ENCODE data around the gene USH2A. TPM values are rescaled to one million over a fixed set of nuclear protein-coding genes. Genes with fewer than 3 reads are reported as not detected.

Gene USH2A
- total RNA-seq, 3 donors from 2014 or later, result 0.03 to 0.17 TPM; not detected in 1

DNA sequence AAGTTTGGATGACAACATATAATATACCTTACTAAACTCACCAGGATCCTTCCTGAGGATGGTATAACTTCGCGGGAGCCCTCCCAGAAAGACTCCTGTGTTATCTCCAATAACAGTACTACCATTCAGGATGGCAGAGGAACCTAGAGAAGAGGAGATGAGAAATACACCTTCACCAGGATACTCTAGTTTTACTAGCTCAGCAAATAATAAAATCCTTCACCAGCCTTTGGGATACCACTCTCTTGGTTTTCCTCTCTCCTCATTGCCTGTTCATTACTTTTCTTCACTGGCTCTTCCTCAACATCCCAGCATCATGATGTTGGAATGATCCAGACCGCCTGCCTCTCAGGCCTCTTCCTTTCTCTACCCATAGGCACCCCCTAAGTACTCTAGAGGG lies 336.6 kb downstream of the USH2A start:
- DNase-seq (no peak), ATAC-seq (no peak)
- Histone ChIP-seq H3K4me3 (no peak overlapping the region), H3K9me3 (no peaks in the 10 kb centered on the region), H3K36me3 (ENCODE audit: low read depth) (no peaks in the 10 kb centered on the region), H3K4me1 (ENCODE audit: low read depth) (no peaks in the 10 kb centered on the region)
- TF ChIP-seq CTCF (IDR thresholded peaks at IDR 0.05), result no peak
- intact Hi-C loops (cut with DNase I, micrococcal nuclease), result no loop called here

DNA sequence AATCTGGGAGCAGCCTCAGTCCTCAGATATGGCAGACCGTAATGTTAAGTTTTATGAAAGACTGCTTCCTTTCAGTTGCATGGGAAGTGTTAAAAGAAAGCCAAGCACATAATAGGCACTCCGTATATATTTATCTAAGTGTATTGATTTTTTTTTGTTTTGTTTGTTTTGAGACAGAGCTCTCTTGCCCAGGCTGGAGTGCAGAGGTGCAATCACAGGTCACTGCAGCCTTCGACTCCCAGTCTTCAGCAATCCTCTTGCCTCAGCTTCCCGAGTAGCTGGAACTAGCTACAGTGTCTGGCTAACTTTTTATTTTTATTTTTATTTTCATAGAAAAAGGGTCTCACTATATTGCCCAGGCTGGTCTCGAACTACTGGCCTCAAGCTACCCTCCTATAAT lies 341.8 kb downstream of the USH2A start:
- no peak for ATAC-seq
- intact Hi-C loops (cut with DNase I, micrococcal nuclease), result no loop called here
- Histone ChIP-seq H3K4me3 (no peak overlapping the region), H3K36me3 (ENCODE audit: low read depth) (no peaks in the 10 kb centered on the region), H3K9me3 (no peaks in the 10 kb centered on the region), H3K4me1 (ENCODE audit: low read depth) (no peaks in the 10 kb centered on the region)
- DNase-seq, result no peak
- no peak for TF ChIP-seq CTCF (IDR thresholded peaks at IDR 0.05)

- intact Hi-C loops (cut with DNase I, micrococcal nuclease), result no loop called here
- TF ChIP-seq CTCF (IDR thresholded peaks at IDR 0.05), result no peak
- no peak for DNase-seq
- H3K9me3 ChIP-seq, result no peaks in the 10 kb centered on the region
- no peak for ATAC-seq
- H3K4me3 ChIP-seq, result no peak overlapping the region
- no peaks in the 10 kb centered on the region for H3K36me3 ChIP-seq (ENCODE audit: low read depth)
- H3K4me1 ChIP-seq (ENCODE audit: low read depth), result no peaks in the 10 kb centered on the region
Measured at GRCh38 chr1:216076751-216077150, 346.5 kb downstream of the USH2A start.

GRCh38 chr1:216075339-216075738 lies 347.9 kb downstream of the USH2A start:
- intact Hi-C loops (cut with DNase I, micrococcal nuclease), result no loop called here
- Histone ChIP-seq H3K9me3 (no peaks in the 10 kb centered on the region), H3K4me1 (ENCODE audit: low read depth) (no peaks in the 10 kb centered on the region), H3K36me3 (ENCODE audit: low read depth) (no peaks in the 10 kb centered on the region), H3K4me3 (no peak overlapping the region)
- no peak for TF ChIP-seq CTCF (IDR thresholded peaks at IDR 0.05)
- ATAC-seq, result no peak
- no peak for DNase-seq

DNA sequence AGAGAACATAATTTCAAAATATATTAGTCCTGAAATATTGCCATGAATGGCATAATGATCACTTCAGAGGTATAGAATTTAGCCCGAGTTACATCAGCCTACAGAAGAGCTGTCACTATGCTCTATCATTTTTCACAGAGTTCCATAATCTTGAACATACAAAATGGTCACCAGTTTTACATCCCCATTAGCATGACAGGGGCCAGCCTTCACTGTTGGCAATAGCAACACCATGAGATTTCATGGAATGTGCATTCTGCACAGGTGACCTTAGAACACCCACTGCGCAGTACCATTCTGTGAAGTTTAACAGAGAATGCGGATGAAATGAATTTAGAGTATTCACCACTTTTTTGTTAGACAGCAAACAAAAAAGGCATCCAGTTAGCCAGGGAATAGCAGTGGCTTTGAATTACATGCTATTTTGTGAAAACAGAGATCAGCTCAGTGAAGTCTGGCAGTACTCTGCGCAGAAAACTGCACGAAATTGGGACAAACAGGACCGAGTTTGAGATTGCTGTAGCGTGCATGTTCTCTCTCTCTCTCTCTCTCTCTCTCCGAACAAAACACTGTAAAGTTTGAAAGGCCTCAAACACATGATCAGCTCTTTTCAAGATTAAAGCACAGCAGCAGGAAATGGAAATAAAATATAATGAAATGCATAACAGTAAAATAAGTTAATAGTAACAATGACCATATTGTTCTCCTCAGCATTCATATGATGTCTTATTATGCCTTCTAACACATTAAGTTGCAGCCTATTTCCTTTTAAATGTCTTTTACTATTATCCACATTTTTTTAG lies 349.3 kb downstream of the USH2A start:
- H3K4me3 ChIP-seq, result no peak overlapping the region
- ATAC-seq, result no peak
- TF ChIP-seq CTCF (IDR thresholded peaks at IDR 0.05), result no peak
- intact Hi-C loops (cut with DNase I, micrococcal nuclease), result no loop called here
- no peak for DNase-seq
- H3K36me3 ChIP-seq (ENCODE audit: low read depth), result no peaks in the 10 kb centered on the region
- H3K9me3 ChIP-seq, result no peaks in the 10 kb centered on the region
- no peaks in the 10 kb centered on the region for H3K4me1 ChIP-seq (ENCODE audit: low read depth)
